DOHH2 (cell line): ENCODE data around the gene CCDC144A.
"Not testable (repeated sequence)": the region's sequence is repeated elsewhere in the genome, so short reads cannot be mapped to it uniquely, and the experiment has no call there.

ENCODE experiments used
- H3F3A ChIP-seq: fragments of 200-600 bp; sonication (generic), shearing (Covaris generic); 2 replicates; pipeline ENCODE4 v1.6.0; 2016; ENCODE audit warnings: antibody characterized with exemption, mild to moderate bottlenecking; ENCODE audit not compliant: control insufficient read depth, insufficient read depth
- H3K27ac ChIP-seq: fragments of 200-600 bp; sonication (generic); 2 replicates; pipeline ENCODE4 v1.5.1; 2014; ENCODE audit warnings: low read depth, mild to moderate bottlenecking, low read length, moderate library complexity
- H3K27me3 ChIP-seq: fragments of 200-600 bp; sonication (generic); 2 replicates; pipeline ENCODE4 v1.6.1; 2014; ENCODE audit warnings: mild to moderate bottlenecking, low read length, mixed read lengths; ENCODE audit not compliant: control insufficient read depth
- H3K36me3 ChIP-seq: fragments of 200-600 bp; sonication (generic); 2 replicates; pipeline ENCODE4 v1.6.1; 2014; ENCODE audit warnings: mild to moderate bottlenecking, low read length, moderate library complexity, mixed read lengths; ENCODE audit not compliant: control insufficient read depth
- H3K4me1 ChIP-seq: fragments of 200-600 bp; sonication (generic); 2 replicates; pipeline ENCODE4 v1.6.1; 2014; ENCODE audit warnings: mild to moderate bottlenecking, low read length, mixed read lengths; ENCODE audit not compliant: control insufficient read depth
- H3K4me2 ChIP-seq: fragments of 200-600 bp; sonication (generic); 2 replicates; pipeline ENCODE4 v1.6.0; 2014; ENCODE audit warnings: mild to moderate bottlenecking, low read length, moderate library complexity
- H3K4me3 ChIP-seq: fragments of 200-600 bp; sonication (generic); 2 replicates; pipeline ENCODE4 v1.5.1; 2014; ENCODE audit warnings: mild to moderate bottlenecking, low read length, mixed read lengths
- H3K79me2 ChIP-seq: fragments of 200-600 bp; sonication (generic); 2 replicates; pipeline ENCODE4 v1.6.1; 2014; ENCODE audit warnings: mild to moderate bottlenecking, low read length, mixed read lengths; ENCODE audit not compliant: control insufficient read depth
- H3K9me2 ChIP-seq: fragments of 200-600 bp; sonication (generic); replicated peaks from 2 replicates; pipeline ENCODE4 v1.6.1; 2014; ENCODE audit warnings: mild to moderate bottlenecking, low read length, mixed read lengths; ENCODE audit not compliant: control insufficient read depth
- H3K9me3 ChIP-seq: fragments of 200-600 bp; sonication (generic); 2 replicates; pipeline ENCODE4 v1.6.1; 2014; ENCODE audit warnings: antibody characterized with exemption, low read length, mixed read lengths; ENCODE audit not compliant: control insufficient read depth, insufficient read depth
- H4K20me1 ChIP-seq: fragments of 200-600 bp; sonication (generic); 2 replicates; pipeline ENCODE4 v1.6.0; 2014; ENCODE audit warnings: low read depth, mild to moderate bottlenecking, antibody characterized with exemption, low read length, moderate library complexity; ENCODE audit not compliant: control insufficient read depth, insufficient read depth
- CTCF ChIP-seq: fragments of 200-600 bp; sonication (generic); IDR thresholded peaks from one replicate; pipeline ENCODE4 v1.5.1; 2014; ENCODE audit warnings: antibody characterized with exemption, mild to moderate bottlenecking, low read depth, low read length; ENCODE audit not compliant: poor library complexity, severe bottlenecking
- EZH2phosphoT487 ChIP-seq: fragments of 200-600 bp; sonication (generic); IDR thresholded peaks from 2 replicates; pipeline ENCODE4 v1.6.1; 2017; ENCODE audit warnings: borderline replicate concordance, mild to moderate bottlenecking, antibody characterized with exemption, low read length, moderate library complexity, mixed read lengths

The CCDC144A gene

DNA sequence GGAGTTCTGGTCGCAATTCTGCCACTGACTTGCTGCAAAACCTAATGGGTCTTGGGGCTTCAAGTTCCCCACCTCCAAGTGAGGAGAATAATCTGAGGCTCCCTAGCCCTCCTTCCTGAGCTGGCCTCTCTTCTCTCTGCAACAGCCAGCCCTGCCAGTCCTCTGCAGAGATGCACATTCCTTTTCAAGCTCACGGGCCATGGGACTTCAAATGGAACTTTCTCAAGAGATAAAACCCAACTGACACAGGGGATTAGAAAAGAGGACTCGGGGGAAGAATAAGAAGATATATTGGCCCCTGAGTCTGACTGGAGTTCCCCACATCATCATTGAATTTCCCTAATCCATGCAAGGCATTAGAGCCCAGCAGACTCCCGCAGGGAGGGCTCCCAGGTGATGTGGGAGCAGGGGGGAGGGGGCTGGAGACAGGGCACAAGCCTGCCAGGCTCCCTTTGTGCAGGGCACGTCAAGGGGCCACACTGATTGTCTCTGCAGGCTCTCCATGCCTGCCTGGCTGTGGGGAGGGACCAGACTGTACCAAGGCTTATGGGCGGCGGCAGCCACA, 131.0 kb downstream of the CCDC144A start:
- TF ChIP-seq CTCF = no peak
- no peak for TF ChIP-seq EZH2phosphoT487
- Histone ChIP-seq H3K9me2 (no peaks in the 10 kb centered on the region), H3F3A (no peaks in the 10 kb centered on the region), H4K20me1 (no peaks in the 10 kb centered on the region), H3K4me1 (no peaks in the 10 kb centered on the region), H3K36me3 (no peaks in the 10 kb centered on the region), H3K79me2 (no peaks in the 10 kb centered on the region), H3K27me3 (no peaks in the 10 kb centered on the region), H3K4me3 (no peak overlapping the region), H3K27ac (no peak overlapping the region), H3K4me2 (no peak overlapping the region), H3K9me3 (no peaks in the 10 kb centered on the region)

GRCh38 chr17:16822133-16822532, 132.1 kb downstream of the CCDC144A start:
- H3K27ac ChIP-seq, H3K36me3 ChIP-seq, H3K4me1 ChIP-seq, H3F3A ChIP-seq, H3K27me3 ChIP-seq, H4K20me1 ChIP-seq, H3K9me2 ChIP-seq, H3K4me3 ChIP-seq, H3K9me3 ChIP-seq, H3K4me2 ChIP-seq, H3K79me2 ChIP-seq: not testable (repeated sequence)

DNA sequence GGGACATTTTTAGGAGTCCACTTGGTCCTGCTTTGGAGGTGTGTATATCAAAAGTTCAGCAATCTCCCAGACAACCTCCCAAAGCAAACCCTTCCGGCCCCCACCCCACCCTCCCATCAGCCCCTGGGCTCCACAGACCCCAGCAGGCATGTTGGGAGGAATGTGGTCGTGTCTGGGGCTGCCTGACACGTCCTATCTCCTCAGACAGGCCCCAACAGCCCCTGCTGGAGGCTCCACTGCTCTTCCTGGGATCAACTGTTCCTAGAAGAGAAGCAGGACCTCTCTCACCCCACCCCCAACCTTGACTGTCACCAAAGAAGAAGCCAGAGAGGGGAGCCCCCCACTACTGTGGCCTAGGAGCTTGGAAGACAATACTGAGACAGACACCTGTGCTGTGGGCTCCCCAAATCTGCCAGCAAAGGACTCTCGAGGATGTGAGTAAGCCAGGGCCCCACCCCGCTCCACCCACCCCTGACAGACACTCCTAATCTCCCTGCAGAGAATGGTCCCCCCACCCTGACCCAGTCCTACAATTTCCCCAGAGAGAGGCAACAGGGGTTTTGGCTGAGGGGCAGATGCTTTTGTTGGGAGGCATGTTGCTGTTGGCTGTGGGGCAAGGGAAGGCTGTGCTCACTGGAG, 133.8 kb downstream of the CCDC144A start:
- not testable (repeated sequence) for H3K9me2 ChIP-seq, H3K4me1 ChIP-seq, H3K4me2 ChIP-seq, H4K20me1 ChIP-seq, H3K9me3 ChIP-seq, H3K4me3 ChIP-seq, H3F3A ChIP-seq, H3K27ac ChIP-seq, H3K27me3 ChIP-seq, H3K79me2 ChIP-seq, H3K36me3 ChIP-seq
